Dedifferentiated amniotic fluid mesenchymal stem cell (primary cell): ENCODE data around the gene DXO.
A peak's percentile ranks its signal among the peaks of the same experiment; 100 is the strongest.
"Not testable (repeated sequence)": the region's sequence is repeated elsewhere in the genome, so short reads cannot be mapped to it uniquely, and the experiment has no call there.

ENCODE experiments used
- DNase-seq: peaks from one replicate; pipeline ENCODE4 v3.0.0-alpha.2; 2016; ENCODE audit errors: extremely low spot score

DXO gene

GRCh38 chr6:31971993-31972708 is at the start of gene DXO:
Gene DXO (minus strand): TSS chr6:31972138. CDS start chr6:31971675, 463 bp downstream.
- DNase-seq = peak; percentile 97

DNA sequence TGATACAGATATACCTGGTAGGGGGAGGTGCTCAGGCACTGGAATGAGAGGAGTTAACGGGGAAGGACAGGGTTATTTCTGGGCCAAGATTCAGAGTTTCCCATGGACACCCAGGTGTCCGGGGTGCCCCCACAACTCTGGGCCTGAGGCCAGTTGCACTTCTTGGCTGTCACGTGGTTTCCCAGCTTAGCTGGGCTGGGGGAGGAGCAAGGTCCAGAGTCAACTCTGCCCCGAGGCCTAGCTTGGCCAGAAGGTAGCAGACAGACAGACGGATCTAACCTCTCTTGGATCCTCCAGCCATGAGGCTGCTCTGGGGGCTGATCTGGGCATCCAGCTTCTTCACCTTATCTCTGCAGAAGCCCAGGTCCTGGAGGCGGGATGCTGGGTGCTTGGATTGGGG is 42.6 kb upstream of the DXO start, which contains the start of gene C4B:
Gene C4B, plus strand, starts transcription at position 249 of the 400 bp plus-strand sequence. Its CDS starts 51 bp downstream, at position 300.
- DNase-seq = not testable (repeated sequence)

GRCh38 chr6:32013738-32014137 is 41.8 kb upstream of the DXO start:
- DNase-seq = not testable (repeated sequence)

DNA sequence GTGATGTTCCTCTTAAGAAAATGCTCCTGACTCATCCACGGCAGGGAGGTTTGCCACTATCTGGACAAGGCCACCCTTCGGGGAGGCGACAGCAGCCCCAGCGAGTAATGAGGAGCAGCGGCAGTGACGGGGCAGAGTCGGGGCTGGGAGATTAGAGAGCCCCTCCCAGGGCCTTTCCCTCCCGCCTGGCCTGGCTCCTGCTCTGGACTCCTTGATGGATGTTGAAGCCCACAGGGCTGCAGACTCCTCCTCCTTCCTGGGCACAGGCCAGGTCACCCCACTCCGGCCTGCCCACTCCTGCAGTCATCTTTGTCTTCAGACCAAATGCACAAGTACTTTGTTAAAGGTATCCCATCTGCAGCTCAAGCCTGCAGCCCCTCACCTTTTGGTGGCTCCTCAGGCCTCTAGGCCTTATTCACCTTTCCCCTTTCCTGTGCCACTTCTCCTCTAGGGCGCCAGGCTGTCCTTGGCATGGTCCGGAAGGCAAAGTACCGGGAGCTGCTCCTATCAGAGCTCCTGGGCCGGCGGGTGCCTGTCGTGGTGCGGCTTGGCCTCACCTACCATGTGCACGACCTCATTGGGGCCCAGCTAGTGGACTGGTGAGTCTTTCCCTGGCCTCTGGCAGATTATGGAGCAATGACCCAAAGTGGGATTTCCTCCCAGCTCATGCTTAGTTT is 41.1 kb upstream of the DXO start:
- not testable (repeated sequence) for DNase-seq

GRCh38 chr6:32010856-32011530 is 39.1 kb upstream of the DXO start:
- DNase-seq = not testable (repeated sequence)

DNA sequence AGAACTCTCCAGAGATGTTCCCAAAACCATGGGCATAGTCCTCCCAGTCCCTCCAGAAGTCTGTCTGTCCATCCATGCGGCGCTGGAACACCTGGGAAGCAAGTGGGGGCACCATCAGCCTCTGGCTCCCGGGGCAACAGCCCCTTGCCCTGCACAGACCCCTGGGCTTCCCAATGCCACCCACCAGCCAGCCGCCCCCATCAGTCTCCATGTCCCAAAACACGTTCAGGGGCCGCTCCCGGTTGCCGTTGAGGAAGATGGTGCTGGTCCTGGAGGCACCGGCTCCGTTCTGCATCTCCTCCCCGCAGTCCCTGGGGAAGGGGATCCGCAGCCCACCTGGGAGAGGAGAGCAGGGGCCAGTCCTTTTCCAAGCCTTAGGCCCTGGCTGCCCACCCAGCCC is 37.6 kb upstream of the DXO start:
- not testable (repeated sequence) for DNase-seq

DNA sequence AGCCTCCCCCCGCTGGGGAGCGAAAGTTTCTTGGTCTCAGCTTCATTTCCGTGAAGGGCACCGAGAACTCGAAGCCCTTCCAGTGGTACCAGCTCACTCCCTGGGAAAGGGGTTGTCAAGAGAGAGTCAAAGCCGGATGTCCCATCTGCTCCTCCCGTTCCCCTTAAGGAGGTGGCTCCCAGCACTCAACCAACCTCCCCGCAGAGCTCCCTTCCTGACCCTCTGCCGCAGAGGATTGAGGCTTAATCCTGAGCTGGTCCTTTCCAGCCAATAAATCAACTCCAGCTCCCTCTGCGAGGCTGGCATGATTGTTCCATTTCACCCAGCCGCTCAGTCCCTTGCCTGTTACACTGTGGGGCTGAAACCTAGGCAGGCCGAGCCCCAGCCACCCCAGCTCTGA is 36.7 kb upstream of the DXO start:
- DNase-seq = not testable (repeated sequence)

DNA sequence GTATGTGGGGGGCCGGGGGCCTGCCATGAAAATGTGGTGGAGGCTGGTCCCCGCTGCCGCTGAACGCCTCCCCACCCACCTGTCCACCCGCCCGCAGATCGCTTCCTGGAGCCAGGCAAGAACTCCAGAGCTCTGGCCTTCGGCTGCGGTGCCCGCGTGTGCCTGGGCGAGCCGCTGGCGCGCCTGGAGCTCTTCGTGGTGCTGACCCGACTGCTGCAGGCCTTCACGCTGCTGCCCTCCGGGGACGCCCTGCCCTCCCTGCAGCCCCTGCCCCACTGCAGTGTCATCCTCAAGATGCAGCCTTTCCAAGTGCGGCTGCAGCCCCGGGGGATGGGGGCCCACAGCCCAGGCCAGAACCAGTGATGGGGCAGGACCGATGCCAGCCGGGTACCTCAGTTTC is 36.1 kb upstream of the DXO start:
- DNase-seq = not testable (repeated sequence)

- DNase-seq = not testable (repeated sequence)
These were observed 35.1 kb upstream of the DXO start for GRCh38 chr6:32007086-32007485.

DNA sequence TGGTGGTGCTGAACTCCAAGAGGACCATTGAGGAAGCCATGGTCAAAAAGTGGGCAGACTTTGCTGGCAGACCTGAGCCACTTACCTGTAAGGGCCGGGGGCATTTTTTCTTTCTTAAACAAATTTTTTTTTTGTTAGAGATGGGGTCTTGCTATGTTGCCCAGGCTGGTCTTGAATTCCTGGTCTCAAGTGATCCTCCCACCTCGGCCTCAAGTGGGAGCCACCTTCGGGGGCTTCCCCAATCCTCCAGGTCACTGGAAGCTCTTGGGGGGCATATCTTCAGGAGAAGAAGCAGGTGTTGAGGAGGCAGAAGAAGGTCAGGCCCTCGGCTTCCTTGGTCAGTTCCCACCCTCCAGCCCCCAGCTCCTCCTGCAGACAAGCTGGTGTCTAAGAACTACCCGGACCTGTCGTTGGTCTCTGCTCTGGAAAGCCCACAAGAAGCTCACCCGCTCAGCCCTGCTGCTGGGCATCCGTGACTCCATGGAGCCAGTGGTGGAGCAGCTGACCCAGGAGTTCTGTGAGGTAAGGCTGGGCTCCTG is 34.1 kb upstream of the DXO start:
- not testable (repeated sequence) for DNase-seq

- not testable (repeated sequence) for DNase-seq
These were observed 33.6 kb upstream of the DXO start for GRCh38 chr6:32005538-32005880.

- not testable (repeated sequence) for DNase-seq
These were observed 33.1 kb upstream of the DXO start for GRCh38 chr6:32004864-32005537.

DNA sequence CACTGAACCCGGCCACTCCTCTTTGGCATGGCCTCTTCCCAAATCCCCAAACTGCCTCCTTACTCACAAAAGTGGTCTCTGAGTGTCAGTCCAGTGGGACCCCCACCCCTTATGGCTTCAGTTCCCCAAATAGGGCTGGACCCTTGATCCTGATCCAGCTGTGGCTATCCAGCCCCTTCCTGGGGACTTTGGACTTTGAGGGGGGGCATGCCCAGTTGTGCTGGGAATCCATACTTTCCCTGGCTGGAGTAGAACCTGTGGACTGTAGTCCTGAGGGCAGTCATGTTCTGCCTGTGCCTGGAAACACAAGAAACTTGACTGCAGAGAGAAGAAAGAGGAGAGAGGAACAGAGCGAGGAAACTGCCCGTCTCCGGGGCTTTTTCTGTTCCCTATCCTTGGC is 32.5 kb upstream of the DXO start:
- not testable (repeated sequence) for DNase-seq

DNA sequence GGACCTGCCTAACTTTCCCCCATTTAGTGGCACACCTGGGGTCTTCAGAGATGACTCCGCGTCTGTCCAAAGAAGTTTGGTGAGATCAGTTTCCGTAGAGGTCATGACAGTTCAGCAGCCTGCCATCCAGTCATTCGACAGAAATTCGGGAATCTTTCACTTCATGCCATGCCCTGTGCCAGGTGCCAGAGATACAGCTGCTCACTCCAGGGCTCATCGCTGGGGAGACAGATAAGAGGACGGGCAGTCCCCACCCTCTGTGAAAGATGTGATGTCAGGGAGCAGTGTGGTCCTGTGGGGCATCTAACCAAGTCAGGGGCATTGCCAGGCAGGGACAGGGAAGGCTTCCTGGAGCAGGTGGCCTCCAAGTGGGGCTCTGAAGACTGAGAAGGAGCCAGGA is 31.4 kb upstream of the DXO start:
- DNase-seq = not testable (repeated sequence)

DNA sequence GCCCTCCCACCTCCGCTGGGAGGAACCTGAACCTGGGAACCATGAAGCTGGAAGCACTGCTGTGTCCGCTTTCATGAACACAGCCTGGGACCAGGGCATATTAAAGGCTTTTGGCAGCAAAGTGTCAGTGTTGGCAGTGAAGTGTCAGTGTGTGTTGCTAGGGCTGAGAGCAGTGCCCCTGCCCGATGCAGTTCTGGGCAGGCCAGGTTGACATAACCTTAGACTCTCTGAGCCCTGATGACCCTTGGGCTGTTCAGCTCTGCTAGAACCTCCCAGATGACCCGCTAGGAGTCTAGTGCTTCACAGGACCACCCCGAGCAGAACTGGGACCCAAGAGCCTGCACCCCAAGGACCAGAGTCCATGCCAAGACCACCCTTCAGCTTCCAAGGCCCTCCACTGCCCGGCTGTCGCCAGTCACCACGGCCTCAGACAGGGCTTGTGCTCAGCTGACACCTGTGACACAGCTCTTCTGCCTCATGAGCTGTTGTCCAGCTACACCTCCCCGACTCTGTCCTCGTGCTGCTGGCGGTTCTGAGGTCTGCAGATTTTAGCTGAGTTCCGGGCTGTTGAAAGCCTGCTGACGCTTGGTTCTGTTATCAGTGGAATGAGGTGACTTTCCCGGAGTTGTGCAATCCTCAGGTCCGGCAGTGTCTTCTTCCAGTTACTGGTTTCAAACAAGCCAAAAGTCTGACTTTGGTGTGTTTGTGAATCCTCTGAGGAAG is 30.8 kb upstream of the DXO start:
- not testable (repeated sequence) for DNase-seq

GRCh38 chr6:31996385-31996784 is 24.4 kb upstream of the DXO start:
- DNase-seq = not testable (repeated sequence)

- not testable (repeated sequence) for DNase-seq
These were observed 22.5 kb upstream of the DXO start for GRCh38 chr6:31994421-31994820.

GRCh38 chr6:31989363-31989762 is 17.4 kb upstream of the DXO start:
- DNase-seq = not testable (repeated sequence)

DNA sequence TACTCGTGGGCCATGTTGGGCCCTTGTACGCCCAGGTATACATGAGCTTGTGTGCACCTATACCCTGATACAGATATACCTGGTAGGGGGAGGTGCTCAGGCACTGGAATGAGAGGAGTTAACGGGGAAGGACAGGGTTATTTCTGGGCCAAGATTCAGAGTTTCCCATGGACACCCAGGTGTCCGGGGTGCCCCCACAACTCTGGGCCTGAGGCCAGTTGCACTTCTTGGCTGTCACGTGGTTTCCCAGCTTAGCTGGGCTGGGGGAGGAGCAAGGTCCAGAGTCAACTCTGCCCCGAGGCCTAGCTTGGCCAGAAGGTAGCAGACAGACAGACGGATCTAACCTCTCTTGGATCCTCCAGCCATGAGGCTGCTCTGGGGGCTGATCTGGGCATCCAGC is 9.8 kb upstream of the DXO start, which contains the start of gene C4A:
Gene C4A, plus strand, starts transcription at position 314 of the 400 bp plus-strand sequence. Its CDS starts 51 bp downstream, at position 365.
- DNase-seq = not testable (repeated sequence)

DNA sequence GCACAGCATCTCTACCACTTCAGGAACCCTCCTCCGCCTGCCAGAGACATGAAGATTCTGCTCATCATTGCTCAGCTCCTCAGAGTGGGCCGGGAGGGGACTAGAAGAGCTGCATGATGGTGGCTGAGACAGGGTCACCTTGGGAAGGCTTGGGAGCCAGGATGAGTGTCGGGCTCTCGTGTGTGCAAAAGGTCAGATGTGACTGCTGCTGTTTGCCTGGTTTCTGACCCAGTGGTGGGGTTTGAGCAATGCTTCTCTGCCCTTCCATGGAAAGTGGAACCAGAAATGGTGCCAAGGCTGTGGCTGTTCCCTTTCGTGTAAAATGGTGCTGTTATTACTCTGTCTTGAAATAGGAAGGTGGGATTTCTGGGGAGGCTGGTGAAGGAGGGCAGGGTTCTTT is 9.1 kb upstream of the DXO start:
- DNase-seq = not testable (repeated sequence)
